HG03095 (cell line): Measurements from ENCODE around the gene ITPK1.

ENCODE experiments used
- ATAC-seq: cut with Tn5 transposase; IDR thresholded peaks from one replicate; pipeline ENCODE4 v1.9.1; 2021; ENCODE audit warnings: moderate library complexity; ENCODE audit not compliant: unreplicated experiment

ITPK1 gene

GRCh38 chr14:93045965-93046704 lies 69.6 kb downstream of the ITPK1 start:
- ATAC-seq: no peak

- no peak for ATAC-seq
Measured at GRCh38 chr14:93045211-93045674, 70.5 kb downstream of the ITPK1 start.

- ATAC-seq: peak; percentile 67
Measured at GRCh38 chr14:93044556-93044955, 71.2 kb downstream of the ITPK1 start.

- ATAC-seq: no peak
Measured at GRCh38 chr14:93044121-93044520, 71.6 kb downstream of the ITPK1 start.

GRCh38 chr14:93042968-93043940 lies 72.5 kb downstream of the ITPK1 start:
- ATAC-seq: no peak

- ATAC-seq: no peak
Measured at GRCh38 chr14:93041830-93042229, 73.9 kb downstream of the ITPK1 start.

- no peak for ATAC-seq
Measured at GRCh38 chr14:93040982-93041381, 74.7 kb downstream of the ITPK1 start.

GRCh38 chr14:93040443-93040842 lies 75.3 kb downstream of the ITPK1 start:
- no peak for ATAC-seq

GRCh38 chr14:93039649-93040315 lies 75.9 kb downstream of the ITPK1 start:
- no peak for ATAC-seq

- ATAC-seq: no peak
Measured at GRCh38 chr14:93037351-93037750, 78.4 kb downstream of the ITPK1 start.

- ATAC-seq: no peak
Measured at GRCh38 chr14:93036652-93037345, 78.9 kb downstream of the ITPK1 start.

GRCh38 chr14:93035917-93036651 lies 79.6 kb downstream of the ITPK1 start:
- ATAC-seq: no peak

GRCh38 chr14:93035585-93035916 lies 80.2 kb downstream of the ITPK1 start:
- no peak for ATAC-seq

GRCh38 chr14:93034671-93034994 lies 81.1 kb downstream of the ITPK1 start:
- no peak for ATAC-seq

GRCh38 chr14:93033983-93034670 lies 81.6 kb downstream of the ITPK1 start:
- ATAC-seq: peak; percentile 50

GRCh38 chr14:93033084-93033982 lies 82.4 kb downstream of the ITPK1 start:
- ATAC-seq: no peak

GRCh38 chr14:93032421-93032936 lies 83.2 kb downstream of the ITPK1 start:
- ATAC-seq: no peak

- ATAC-seq: no peak
Measured at GRCh38 chr14:93031505-93032315, 84.0 kb downstream of the ITPK1 start.
